Neural crest cell (in vitro differentiated cells): ENCODE measurements around the gene GNAO1. TPM values are rescaled to one million over a fixed set of nuclear protein-coding genes. Genes with fewer than 3 reads are reported as not detected.
A peak's percentile ranks its signal among the peaks of the same experiment; 100 is the strongest.

ENCODE experiments used
- DNase-seq: peaks from one replicate; pipeline ENCODE4 v3.0.0; 2021; ENCODE audit warnings: low read depth, mixed read lengths, low spot score
- H3K27ac Mint-ChIP-seq: one replicate; pipeline ENCODE4 v1.8.0; 2021; ENCODE audit warnings: mild to moderate bottlenecking, mixed read lengths; ENCODE audit not compliant: unreplicated experiment
- H3K27me3 Mint-ChIP-seq: 2 replicates; pipeline ENCODE4 v1.8.0; 2021; ENCODE audit warnings: low read depth, mild to moderate bottlenecking, mixed read lengths
- H3K36me3 Mint-ChIP-seq: 2 replicates; pipeline ENCODE4 v1.8.0; 2021; ENCODE audit warnings: low read depth, mild to moderate bottlenecking, mixed read lengths
- H3K4me1 Mint-ChIP-seq: 2 replicates; pipeline ENCODE4 v1.8.0; 2021; ENCODE audit warnings: mixed read lengths
- H3K4me3 Mint-ChIP-seq: one replicate; pipeline ENCODE4 v1.8.0; 2021; ENCODE audit warnings: mild to moderate bottlenecking, mixed read lengths
- H3K9me3 Mint-ChIP-seq: 2 replicates; pipeline ENCODE4 v1.8.0; 2021; ENCODE audit warnings: mixed read lengths
- total RNA-seq: library from RNA; stranded (reverse); gene quantifications from 2 replicates; pipeline ENCODE4 v1.2.1, GENCODE V29; 2021
- TF ChIP-seq, protein P1 (sequence below): fragments of 200-600 bp; sonication (generic); conservative IDR thresholded peaks from 2 replicates; pipeline ENCODE4 v1.5.0; 2021; ENCODE audit warnings: antibody characterized with exemption, mild to moderate bottlenecking

The GNAO1 gene
- total RNA-seq, 1 donor from 2014 or later: 22.2 TPM

DNA sequence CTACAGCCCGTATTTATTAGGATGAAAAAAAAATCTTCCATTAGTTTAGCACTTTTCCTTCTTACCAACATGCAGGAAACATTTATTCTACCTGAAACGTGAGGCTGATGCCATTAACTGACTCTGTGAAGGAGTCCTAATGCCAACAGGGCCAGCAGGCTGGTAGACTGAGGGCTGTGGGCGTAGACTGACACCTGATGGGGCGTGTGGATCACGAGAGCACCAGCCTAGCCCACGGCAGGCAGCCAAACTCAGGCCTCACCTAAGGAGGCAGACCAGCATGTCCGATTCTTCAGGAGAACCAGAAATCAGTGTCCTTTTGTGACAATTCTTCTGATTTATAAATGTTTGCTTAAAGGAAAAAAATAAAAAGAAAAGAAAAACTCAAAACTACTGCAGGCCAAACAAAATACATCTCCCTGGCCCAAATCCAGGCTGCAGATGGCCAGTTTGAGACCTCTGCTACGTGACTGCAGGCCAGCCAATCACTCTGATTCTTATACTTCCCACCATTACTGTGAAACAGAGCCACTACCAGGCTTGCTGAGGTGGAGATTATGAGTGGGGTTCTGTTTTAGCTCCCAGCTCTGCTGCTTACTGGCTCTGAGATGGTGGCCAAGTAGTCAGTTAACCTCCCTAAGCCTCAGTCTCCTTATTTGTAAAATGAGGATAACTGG is 66.5 kb downstream of the GNAO1 start:
- Mint-ChIP-seq H3K9me3 (no peaks in the 10 kb centered on the region), H3K4me1 (peaks cover 22% of the 10 kb centered on the region), H3K36me3 (no peaks in the 10 kb centered on the region), H3K27me3 (peaks cover 14% of the 10 kb centered on the region), H3K27ac (no peak overlapping the region), H3K4me3 (no peak overlapping the region)
- DNase-seq: no peak
- TF ChIP-seq, protein P1, sequence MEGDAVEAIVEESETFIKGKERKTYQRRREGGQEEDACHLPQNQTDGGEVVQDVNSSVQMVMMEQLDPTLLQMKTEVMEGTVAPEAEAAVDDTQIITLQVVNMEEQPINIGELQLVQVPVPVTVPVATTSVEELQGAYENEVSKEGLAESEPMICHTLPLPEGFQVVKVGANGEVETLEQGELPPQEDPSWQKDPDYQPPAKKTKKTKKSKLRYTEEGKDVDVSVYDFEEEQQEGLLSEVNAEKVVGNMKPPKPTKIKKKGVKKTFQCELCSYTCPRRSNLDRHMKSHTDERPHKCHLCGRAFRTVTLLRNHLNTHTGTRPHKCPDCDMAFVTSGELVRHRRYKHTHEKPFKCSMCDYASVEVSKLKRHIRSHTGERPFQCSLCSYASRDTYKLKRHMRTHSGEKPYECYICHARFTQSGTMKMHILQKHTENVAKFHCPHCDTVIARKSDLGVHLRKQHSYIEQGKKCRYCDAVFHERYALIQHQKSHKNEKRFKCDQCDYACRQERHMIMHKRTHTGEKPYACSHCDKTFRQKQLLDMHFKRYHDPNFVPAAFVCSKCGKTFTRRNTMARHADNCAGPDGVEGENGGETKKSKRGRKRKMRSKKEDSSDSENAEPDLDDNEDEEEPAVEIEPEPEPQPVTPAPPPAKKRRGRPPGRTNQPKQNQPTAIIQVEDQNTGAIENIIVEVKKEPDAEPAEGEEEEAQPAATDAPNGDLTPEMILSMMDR: no peak

DNA sequence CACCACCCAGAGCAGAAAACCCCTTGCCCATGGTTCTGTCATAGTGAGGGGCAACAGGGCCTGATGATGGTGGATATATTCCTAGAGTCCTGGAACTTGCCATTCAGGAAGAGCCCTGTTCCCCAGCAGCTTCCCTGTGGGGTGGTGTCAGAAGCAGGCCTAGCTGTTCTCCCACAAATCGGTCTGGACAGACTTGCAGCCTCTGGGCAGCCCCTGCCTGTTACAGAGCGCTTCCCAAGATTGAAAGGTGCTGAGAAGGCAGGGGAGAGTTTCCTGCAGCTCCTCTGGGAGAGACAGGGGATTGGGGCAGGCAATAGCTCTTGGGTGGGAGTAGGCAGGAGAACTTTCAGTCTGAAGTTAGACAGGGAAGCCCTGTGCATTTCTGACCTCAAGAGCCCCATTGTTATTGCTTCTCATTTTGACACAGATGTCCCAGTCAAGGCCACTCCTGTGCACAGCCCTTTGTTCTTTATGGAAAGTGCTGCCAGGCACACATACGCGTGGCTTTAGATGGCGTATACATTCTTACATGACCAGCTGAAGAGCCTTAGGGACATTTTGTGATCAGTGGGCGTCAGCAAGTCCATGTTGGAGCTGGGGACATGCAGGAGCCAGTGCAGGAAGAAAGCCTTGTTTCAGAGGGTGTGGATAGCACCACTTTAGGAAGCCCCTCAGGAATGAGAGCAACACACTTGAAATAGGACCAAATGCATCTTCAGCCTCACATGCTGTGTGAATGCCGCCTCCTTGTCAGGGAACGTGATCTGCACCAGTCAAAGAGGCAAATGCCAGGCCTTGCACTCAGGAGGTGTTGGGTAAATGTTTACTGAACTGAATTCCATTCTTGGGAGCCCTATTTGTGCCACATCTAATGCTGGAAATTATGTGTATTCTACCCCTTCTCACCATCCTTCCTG is 67.5 kb downstream of the GNAO1 start:
- Mint-ChIP-seq H3K4me3 (no peak overlapping the region), H3K9me3 (no peaks in the 10 kb centered on the region), H3K27ac (no peak overlapping the region), H3K4me1 (peaks cover 31% of the 10 kb centered on the region), H3K36me3 (no peaks in the 10 kb centered on the region), H3K27me3 (peaks cover 14% of the 10 kb centered on the region)
- DNase-seq: no peak
- TF ChIP-seq, protein P1: no peak

DNA sequence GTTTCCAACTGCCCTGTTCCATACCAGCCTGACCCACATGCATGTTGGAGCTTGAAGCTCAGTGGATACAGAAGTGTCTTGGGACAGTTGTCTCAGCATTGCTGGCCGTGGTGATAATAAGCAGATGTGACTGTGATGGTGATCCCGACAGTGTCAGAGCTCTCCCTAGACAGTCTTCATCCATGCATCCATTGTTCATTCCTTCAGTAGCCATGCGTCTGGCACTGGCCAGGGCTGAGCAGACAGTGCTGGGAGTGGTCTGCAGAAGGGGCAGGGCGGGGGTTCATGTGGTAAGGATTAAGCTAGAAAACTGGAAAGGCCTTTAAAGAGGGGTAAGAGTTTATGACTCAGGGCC is 68.1 kb downstream of the GNAO1 start:
- Mint-ChIP-seq H3K9me3 (no peaks in the 10 kb centered on the region), H3K27ac (peak overlapping the region; percentile 72), H3K4me1 (peaks cover 38% of the 10 kb centered on the region), H3K4me3 (no peak overlapping the region), H3K36me3 (no peaks in the 10 kb centered on the region), H3K27me3 (peaks cover 13% of the 10 kb centered on the region)
- DNase-seq: no peak
- TF ChIP-seq, protein P1: no peak

DNA sequence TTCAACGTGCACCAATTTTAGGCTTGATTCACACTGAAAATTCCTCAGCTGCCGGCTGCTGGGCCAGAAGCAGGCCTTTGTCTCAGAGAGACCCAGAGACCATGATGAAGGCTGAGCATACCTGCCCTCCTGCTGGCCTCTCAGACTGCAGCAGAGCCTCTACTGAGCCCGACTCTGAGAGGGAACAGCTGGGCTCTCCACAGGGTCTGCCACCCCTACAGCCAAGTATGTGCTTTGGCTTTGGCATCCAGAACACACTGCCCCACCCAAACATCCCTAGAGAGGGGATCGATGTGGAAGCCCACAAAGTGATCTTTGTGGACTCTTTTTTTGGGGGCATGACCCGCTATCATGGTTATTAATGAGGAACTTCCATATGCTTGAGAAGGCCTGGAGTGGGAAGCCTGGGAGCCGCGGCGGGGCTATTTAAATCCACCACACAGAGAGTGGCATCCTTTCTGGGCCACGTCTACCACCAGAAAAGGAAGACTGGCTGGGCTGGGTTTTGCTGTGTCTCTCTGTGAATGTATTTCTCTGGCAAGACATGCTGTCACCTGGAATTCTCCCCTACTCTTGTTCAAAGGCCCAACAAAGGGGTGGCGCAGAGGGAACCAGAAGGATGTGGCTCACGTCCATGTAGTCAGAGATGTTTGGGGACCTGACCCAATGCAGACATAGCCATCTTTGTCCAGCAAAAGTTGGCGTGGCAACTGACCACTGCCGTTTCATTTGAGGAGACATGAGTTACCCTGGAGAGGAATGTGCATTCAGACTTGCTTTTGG is 69.3 kb downstream of the GNAO1 start:
- TF ChIP-seq, protein P1: no peak
- Mint-ChIP-seq H3K9me3 (no peaks in the 10 kb centered on the region), H3K36me3 (no peaks in the 10 kb centered on the region), H3K4me3 (no peak overlapping the region), H3K27me3 (peaks cover 4% of the 10 kb centered on the region), H3K4me1 (peaks cover 44% of the 10 kb centered on the region), H3K27ac (no peak overlapping the region)
- no peak for DNase-seq

DNA sequence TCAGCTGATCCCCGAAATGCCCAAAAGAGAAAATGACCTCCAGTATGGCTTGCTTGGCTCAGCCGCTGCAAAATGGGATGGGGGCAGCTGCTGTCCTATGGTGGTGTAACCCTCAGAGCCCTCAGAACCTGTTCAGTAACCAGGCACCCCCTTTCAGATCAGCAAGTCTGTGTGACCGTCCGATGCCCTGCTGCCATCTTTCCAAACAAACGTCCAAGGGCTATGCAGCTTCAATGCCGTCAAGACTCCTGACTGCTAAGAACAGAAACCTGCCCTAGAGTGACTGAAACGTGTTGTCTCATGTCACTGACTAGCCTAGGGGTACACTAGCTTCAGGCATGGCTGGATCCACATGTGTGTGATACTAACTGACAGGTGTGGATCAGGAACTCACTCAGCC is 70.4 kb downstream of the GNAO1 start:
- DNase-seq: no peak
- Mint-ChIP-seq H3K27ac (no peak overlapping the region), H3K9me3 (no peaks in the 10 kb centered on the region), H3K36me3 (no peaks in the 10 kb centered on the region), H3K27me3 (no peaks in the 10 kb centered on the region), H3K4me3 (no peak overlapping the region), H3K4me1 (peaks cover 44% of the 10 kb centered on the region)
- TF ChIP-seq, protein P1: no peak
